ENCODE results near the gene NDFIP2.

- TF ChIP-seq CTCF (IDR thresholded peaks at IDR 0.05; ENCODE audit: borderline replicate concordance, extremely low read depth, low read length, poor library complexity, severe bottlenecking), result no peak
- no peak for TF ChIP-seq EZH2 (IDR thresholded peaks at IDR 0.05; ENCODE audit: borderline replicate concordance, low read depth, low read length, severe bottlenecking)
These were observed 100.9 kb downstream of the NDFIP2 start for GRCh38 chr13:79581870-79582315.
